ENCODE measurements around the gene SKI.

DNA sequence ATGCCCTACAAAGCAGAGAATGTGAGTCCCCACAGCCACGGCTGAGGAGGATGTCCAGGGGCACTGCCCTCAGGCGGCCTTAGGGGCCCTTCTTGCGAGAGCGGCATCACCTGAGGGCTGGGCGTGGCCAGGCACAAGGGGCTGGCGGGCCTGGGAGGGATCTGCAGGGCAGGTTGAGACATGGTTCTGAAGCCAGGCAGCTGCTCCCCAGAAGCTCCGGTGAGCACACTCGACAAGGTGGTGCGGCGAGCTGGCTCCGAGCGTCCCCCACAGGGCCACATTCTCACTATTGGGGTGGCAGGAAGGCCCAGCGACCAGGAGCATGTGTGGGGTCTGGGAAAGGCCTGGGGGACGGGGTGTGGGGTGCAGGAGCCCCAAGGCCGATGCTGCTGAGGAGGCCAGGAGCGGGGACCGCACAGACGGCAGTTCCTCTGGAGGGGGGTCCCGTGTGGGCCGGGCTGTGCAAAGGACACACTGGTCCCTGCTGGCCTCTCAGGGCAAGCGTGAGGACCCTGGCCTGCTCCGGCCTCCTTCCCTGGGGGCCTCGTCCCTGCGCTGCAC, 116.1 kb downstream of the SKI start:
- no peak for TF ChIP-seq L3MBTL2 (conservative IDR thresholded peaks at IDR 0.05)
- no peak for TF ChIP-seq SP1 (IDR thresholded peaks at IDR 0.05)
- TF ChIP-seq BHLHE40 (IDR thresholded peaks at IDR 0.05; ENCODE audit: borderline replicate concordance): no peak
- TF ChIP-seq ZNF384 (IDR thresholded peaks at IDR 0.05): no peak
- TF ChIP-seq, protein P1, sequence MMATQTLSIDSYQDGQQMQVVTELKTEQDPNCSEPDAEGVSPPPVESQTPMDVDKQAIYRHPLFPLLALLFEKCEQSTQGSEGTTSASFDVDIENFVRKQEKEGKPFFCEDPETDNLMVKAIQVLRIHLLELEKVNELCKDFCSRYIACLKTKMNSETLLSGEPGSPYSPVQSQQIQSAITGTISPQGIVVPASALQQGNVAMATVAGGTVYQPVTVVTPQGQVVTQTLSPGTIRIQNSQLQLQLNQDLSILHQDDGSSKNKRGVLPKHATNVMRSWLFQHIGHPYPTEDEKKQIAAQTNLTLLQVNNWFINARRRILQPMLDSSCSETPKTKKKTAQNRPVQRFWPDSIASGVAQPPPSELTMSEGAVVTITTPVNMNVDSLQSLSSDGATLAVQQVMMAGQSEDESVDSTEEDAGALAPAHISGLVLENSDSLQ (IDR thresholded peaks at IDR 0.05): no peak
- no peak for TF ChIP-seq FOXM1 (IDR thresholded peaks at IDR 0.05; ENCODE audit: borderline replicate concordance)
- TF ChIP-seq ELF4 (IDR thresholded peaks at IDR 0.05): no peak
- no peak for TF ChIP-seq TARDBP (IDR thresholded peaks at IDR 0.05)
- TF ChIP-seq NFRKB (IDR thresholded peaks at IDR 0.05): no peak
- TF ChIP-seq SUZ12 (IDR thresholded peaks at IDR 0.05): no peak
- TF ChIP-seq FOXA1 (IDR thresholded peaks at IDR 0.05): no peak
